ENCODE data around the gene TSPAN9.

The TSPAN9 gene

GRCh38 chr12:3281588-3282383, 204.6 kb downstream of the TSPAN9 start:
- Histone ChIP-seq H3K4me1 (ENCODE audit: control insufficient read depth in 5 of 5, insufficient read depth in 5 of 5, low read length in 5 of 5) (peaks cover 0 to 12% (median 0%) of the 10 kb centered on the region in 5 donors), H3K27ac (ENCODE audit: low read depth, low read length) (no peak overlapping the region), H3K9me3 (ENCODE audit: control insufficient read depth in 5 of 5, low read length in 5 of 5) (no peaks in the 10 kb centered on the region), H3K9ac (ENCODE audit: low read length in 5 of 5) (no peak overlapping the region), H3K4me3 (ENCODE audit: low read depth in 1 of 5, low read length in 5 of 5) (no peak overlapping the region), H3K36me3 (ENCODE audit: control insufficient read depth in 5 of 5, insufficient read depth in 5 of 5, low read length in 5 of 5) (peaks cover 0 to 56% (median 52%) of the 10 kb centered on the region in 5 donors), H3K27me3 (ENCODE audit: control insufficient read depth in 5 of 5, insufficient read depth in 4 of 5, low read length in 5 of 5) (no peaks in the 10 kb centered on the region)

GRCh38 chr12:3282384-3282670, 205.1 kb downstream of the TSPAN9 start:
- Histone ChIP-seq H3K4me1 (ENCODE audit: control insufficient read depth in 5 of 5, insufficient read depth in 5 of 5, low read length in 5 of 5) (peaks cover 0 to 12% (median 0%) of the 10 kb centered on the region in 5 donors), H3K4me3 (ENCODE audit: low read depth in 1 of 5, low read length in 5 of 5) (no peak overlapping the region), H3K9ac (ENCODE audit: low read length in 5 of 5) (no peak overlapping the region), H3K36me3 (ENCODE audit: control insufficient read depth in 5 of 5, insufficient read depth in 5 of 5, low read length in 5 of 5) (peaks cover 0 to 59% (median 52%) of the 10 kb centered on the region in 5 donors), H3K27ac (ENCODE audit: low read depth, low read length) (no peak overlapping the region), H3K9me3 (ENCODE audit: control insufficient read depth in 5 of 5, low read length in 5 of 5) (no peaks in the 10 kb centered on the region), H3K27me3 (ENCODE audit: control insufficient read depth in 5 of 5, insufficient read depth in 4 of 5, low read length in 5 of 5) (no peaks in the 10 kb centered on the region)

GRCh38 chr12:3283137-3283680, 206.0 kb downstream of the TSPAN9 start:
- no peak overlapping the region for H3K4me3 ChIP-seq (ENCODE audit: low read depth in 1 of 5, low read length in 5 of 5)
- H3K27ac ChIP-seq (ENCODE audit: low read depth, low read length), result no peak overlapping the region
- no peaks in the 10 kb centered on the region for H3K9me3 ChIP-seq (ENCODE audit: control insufficient read depth in 5 of 5, low read length in 5 of 5)
- H3K36me3 ChIP-seq (ENCODE audit: control insufficient read depth in 5 of 5, insufficient read depth in 5 of 5, low read length in 5 of 5), result peaks cover 0 to 58% (median 46%) of the 10 kb centered on the region in 5 donors
- no peak overlapping the region for H3K9ac ChIP-seq (ENCODE audit: low read length in 5 of 5)
- H3K4me1 ChIP-seq (ENCODE audit: control insufficient read depth in 5 of 5, insufficient read depth in 5 of 5, low read length in 5 of 5), result peaks cover 0 to 12% (median 0%) of the 10 kb centered on the region in 5 donors
- no peaks in the 10 kb centered on the region for H3K27me3 ChIP-seq (ENCODE audit: control insufficient read depth in 5 of 5, insufficient read depth in 4 of 5, low read length in 5 of 5)

GRCh38 chr12:3284405-3284804, 207.2 kb downstream of the TSPAN9 start:
- Histone ChIP-seq H3K27ac (ENCODE audit: low read depth, low read length) (no peak overlapping the region), H3K27me3 (ENCODE audit: control insufficient read depth in 5 of 5, insufficient read depth in 4 of 5, low read length in 5 of 5) (no peaks in the 10 kb centered on the region), H3K9ac (ENCODE audit: low read length in 5 of 5) (no peak overlapping the region), H3K9me3 (ENCODE audit: control insufficient read depth in 5 of 5, low read length in 5 of 5) (no peaks in the 10 kb centered on the region), H3K36me3 (ENCODE audit: control insufficient read depth in 5 of 5, insufficient read depth in 5 of 5, low read length in 5 of 5) (peaks cover 0 to 52% (median 46%) of the 10 kb centered on the region in 5 donors), H3K4me3 (ENCODE audit: low read depth in 1 of 5, low read length in 5 of 5) (no peak overlapping the region), H3K4me1 (ENCODE audit: control insufficient read depth in 5 of 5, insufficient read depth in 5 of 5, low read length in 5 of 5) (peaks cover 0 to 12% (median 0%) of the 10 kb centered on the region in 5 donors)

- Histone ChIP-seq H3K4me1 (ENCODE audit: control insufficient read depth in 5 of 5, insufficient read depth in 5 of 5, low read length in 5 of 5) (peaks cover 0 to 12% (median 0%) of the 10 kb centered on the region in 5 donors), H3K9ac (ENCODE audit: low read length in 5 of 5) (no peak overlapping the region), H3K36me3 (ENCODE audit: control insufficient read depth in 5 of 5, insufficient read depth in 5 of 5, low read length in 5 of 5) (peaks cover 0 to 52% (median 41%) of the 10 kb centered on the region in 5 donors)
Measured at GRCh38 chr12:3285570-3285969, 208.4 kb downstream of the TSPAN9 start.

GRCh38 chr12:3288690-3289089, 211.5 kb downstream of the TSPAN9 start:
- Histone ChIP-seq H3K9ac (ENCODE audit: low read length in 5 of 5) (no peak overlapping the region), H3K27ac (ENCODE audit: low read depth, low read length) (no peak overlapping the region), H3K36me3 (ENCODE audit: control insufficient read depth in 5 of 5, insufficient read depth in 5 of 5, low read length in 5 of 5) (peaks cover 0 to 26% (median 18%) of the 10 kb centered on the region in 5 donors), H3K27me3 (ENCODE audit: control insufficient read depth in 5 of 5, insufficient read depth in 4 of 5, low read length in 5 of 5) (no peaks in the 10 kb centered on the region), H3K4me1 (ENCODE audit: control insufficient read depth in 5 of 5, insufficient read depth in 5 of 5, low read length in 5 of 5) (peaks cover 0 to 14% (median 1%) of the 10 kb centered on the region in 5 donors), H3K9me3 (ENCODE audit: control insufficient read depth in 5 of 5, low read length in 5 of 5) (no peaks in the 10 kb centered on the region), H3K4me3 (ENCODE audit: low read depth in 1 of 5, low read length in 5 of 5) (no peak overlapping the region)

More at GRCh38 chr12:3285570-3285969, 208.4 kb downstream of the TSPAN9 start:
- H3K27me3 ChIP-seq (ENCODE audit: control insufficient read depth in 5 of 5, insufficient read depth in 4 of 5, low read length in 5 of 5), result no peaks in the 10 kb centered on the region
- no peak overlapping the region for H3K27ac ChIP-seq (ENCODE audit: low read depth, low read length)
- H3K9me3 ChIP-seq (ENCODE audit: control insufficient read depth in 5 of 5, low read length in 5 of 5), result no peaks in the 10 kb centered on the region
- no peak overlapping the region for H3K4me3 ChIP-seq (ENCODE audit: low read depth in 1 of 5, low read length in 5 of 5)

GRCh38 chr12:3289702-3290101, 212.5 kb downstream of the TSPAN9 start:
- H3K27ac ChIP-seq (ENCODE audit: low read depth, low read length), result no peak overlapping the region
- peaks cover 0 to 4% (median 0%) of the 10 kb centered on the region in 5 donors for H3K27me3 ChIP-seq (ENCODE audit: control insufficient read depth in 5 of 5, insufficient read depth in 4 of 5, low read length in 5 of 5)
- no peak overlapping the region for H3K4me3 ChIP-seq (ENCODE audit: low read depth in 1 of 5, low read length in 5 of 5)
- peaks cover 0 to 9% (median 3%) of the 10 kb centered on the region in 5 donors for H3K4me1 ChIP-seq (ENCODE audit: control insufficient read depth in 5 of 5, insufficient read depth in 5 of 5, low read length in 5 of 5)
- H3K36me3 ChIP-seq (ENCODE audit: control insufficient read depth in 5 of 5, insufficient read depth in 5 of 5, low read length in 5 of 5), result peaks cover 0 to 16% (median 11%) of the 10 kb centered on the region in 5 donors
- H3K9me3 ChIP-seq (ENCODE audit: control insufficient read depth in 5 of 5, low read length in 5 of 5), result no peaks in the 10 kb centered on the region
- H3K9ac ChIP-seq (ENCODE audit: low read length in 5 of 5), result no peak overlapping the region

GRCh38 chr12:3291939-3292338, 214.8 kb downstream of the TSPAN9 start:
- Histone ChIP-seq H3K36me3 (ENCODE audit: control insufficient read depth in 5 of 5, insufficient read depth in 5 of 5, low read length in 5 of 5) (peaks cover 0 to 9% (median 3%) of the 10 kb centered on the region in 5 donors), H3K27me3 (ENCODE audit: control insufficient read depth in 5 of 5, insufficient read depth in 4 of 5, low read length in 5 of 5) (peaks cover 0 to 12% (median 10%) of the 10 kb centered on the region in 5 donors), H3K9ac (ENCODE audit: low read length in 5 of 5) (no peak overlapping the region), H3K9me3 (ENCODE audit: control insufficient read depth in 5 of 5, low read length in 5 of 5) (no peaks in the 10 kb centered on the region), H3K4me1 (ENCODE audit: control insufficient read depth in 5 of 5, insufficient read depth in 5 of 5, low read length in 5 of 5) (peaks cover 0 to 14% (median 3%) of the 10 kb centered on the region in 5 donors), H3K4me3 (ENCODE audit: low read depth in 1 of 5, low read length in 5 of 5) (no peak overlapping the region), H3K27ac (ENCODE audit: low read depth, low read length) (no peak overlapping the region)

GRCh38 chr12:3292677-3293412, 215.7 kb downstream of the TSPAN9 start:
- Histone ChIP-seq H3K9me3 (ENCODE audit: control insufficient read depth in 5 of 5, low read length in 5 of 5) (no peaks in the 10 kb centered on the region), H3K4me3 (ENCODE audit: low read depth in 1 of 5, low read length in 5 of 5) (no peak overlapping the region), H3K27ac (ENCODE audit: low read depth, low read length) (no peak overlapping the region), H3K9ac (ENCODE audit: low read length in 5 of 5) (no peak overlapping the region), H3K27me3 (ENCODE audit: control insufficient read depth in 5 of 5, insufficient read depth in 4 of 5, low read length in 5 of 5) (peaks cover 4 to 20% (median 16%) of the 10 kb centered on the region in 5 donors), H3K4me1 (ENCODE audit: control insufficient read depth in 5 of 5, insufficient read depth in 5 of 5, low read length in 5 of 5) (peaks cover 0 to 14% (median 3%) of the 10 kb centered on the region in 5 donors), H3K36me3 (ENCODE audit: control insufficient read depth in 5 of 5, insufficient read depth in 5 of 5, low read length in 5 of 5) (peaks cover 0 to 4% (median 0%) of the 10 kb centered on the region in 5 donors)
